Measurements from ENCODE around the gene LARP6.

The LARP6 gene

GRCh38 chr15:70793694-70794093 lies 60.3 kb downstream of the LARP6 start:
- DNase-seq = no peak

DNA sequence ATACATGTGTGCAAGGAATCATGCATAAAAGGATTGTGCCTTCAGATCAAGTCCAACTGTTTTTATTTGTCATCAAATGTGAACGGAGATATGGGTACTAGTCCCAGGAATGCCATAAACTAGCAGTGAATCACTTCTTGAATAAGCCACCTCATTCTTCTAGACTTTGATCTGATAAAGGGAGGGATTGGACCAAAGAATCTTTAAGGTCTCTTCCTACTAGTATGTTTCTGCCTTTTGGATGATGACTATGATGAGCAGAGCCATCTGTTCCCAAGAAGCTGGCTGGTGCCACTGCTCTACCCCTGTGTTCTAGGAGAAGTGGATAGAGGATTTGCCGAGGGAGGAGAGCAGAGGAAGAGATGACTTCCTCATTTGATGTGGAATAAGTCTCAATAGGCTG lies 61.8 kb downstream of the LARP6 start:
- no peak for DNase-seq

GRCh38 chr15:70791259-70791658 lies 62.7 kb downstream of the LARP6 start:
- no peak for DNase-seq

- no peak for DNase-seq
Observed at GRCh38 chr15:70789213-70789612, 64.7 kb downstream of the LARP6 start.

GRCh38 chr15:70788114-70789049 lies 65.6 kb downstream of the LARP6 start:
- no peak for DNase-seq

GRCh38 chr15:70786996-70787395 lies 67.0 kb downstream of the LARP6 start:
- DNase-seq = no peak

DNA sequence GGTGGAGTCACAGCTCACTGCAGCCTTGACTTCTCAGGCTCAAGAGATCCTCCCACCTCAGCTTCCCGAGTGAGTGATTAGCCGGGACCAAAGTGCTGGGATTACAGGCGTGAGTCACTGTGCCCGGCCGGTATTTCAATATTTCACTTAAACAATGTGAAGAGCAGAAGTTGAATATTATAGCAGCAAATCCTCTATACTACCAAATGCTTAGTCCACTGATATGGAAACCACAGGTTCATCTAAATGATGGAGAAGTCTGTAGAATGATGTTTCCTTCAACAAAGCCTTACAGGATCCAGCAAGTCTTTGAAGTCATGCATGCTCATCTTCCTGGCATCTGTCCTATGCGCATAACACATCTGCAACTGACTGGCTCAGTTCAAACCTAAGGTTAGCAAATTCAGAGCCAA lies 70.3 kb downstream of the LARP6 start:
- no peak for DNase-seq

DNA sequence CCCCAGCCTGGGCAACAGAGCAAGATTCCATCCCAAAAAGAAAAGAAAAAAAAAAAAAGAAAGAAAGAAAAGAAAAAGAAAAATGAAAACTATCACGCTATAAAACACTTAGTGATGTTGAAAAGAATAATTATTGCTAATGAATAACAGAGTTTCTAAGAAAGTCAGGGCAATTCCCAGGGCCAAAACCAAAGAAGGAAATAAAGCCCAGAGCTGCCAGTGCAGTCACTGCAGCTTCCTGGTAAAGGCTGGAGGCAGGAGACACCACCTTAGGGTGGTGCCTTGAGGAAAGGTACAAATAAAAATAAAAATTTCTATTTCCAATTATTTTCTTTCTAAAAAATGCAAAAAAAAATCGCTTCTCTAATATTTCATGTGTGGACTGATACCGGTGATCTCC lies 70.9 kb downstream of the LARP6 start:
- no peak for DNase-seq

DNA sequence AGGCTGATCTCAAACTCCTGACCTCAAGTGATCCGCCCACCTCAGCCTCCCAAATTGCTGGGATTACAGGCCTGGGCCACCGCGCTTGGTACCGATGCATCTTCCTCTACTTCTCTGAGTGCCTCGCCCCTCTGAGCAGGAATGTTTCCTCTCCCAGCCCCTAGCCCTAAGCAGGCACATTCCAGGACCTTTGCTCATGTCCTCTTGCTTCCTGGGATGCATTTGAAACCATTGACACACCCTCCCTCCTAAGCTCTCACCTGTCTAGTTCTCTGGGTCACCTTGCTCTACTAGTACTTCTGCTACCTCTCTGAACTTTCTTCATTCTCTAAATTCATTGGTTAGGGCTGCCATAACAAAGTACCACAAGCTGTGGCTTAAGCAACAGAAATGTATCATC lies 72.7 kb downstream of the LARP6 start:
- DNase-seq = no peak

All from femur (tissue), 1 donor.